DLD1 (cell line): ENCODE results near the gene NEBL.

ENCODE experiments used
- in situ Hi-C: cut with HindIII; loops from 2 replicates; pipeline ENCODE4 v1.10.0; 2017; ENCODE audit warnings: low sequenced_read_pairs

Gene NEBL

GRCh38 chr10:20871970-20872369, 25.1 kb downstream of the NEBL start:
- in situ Hi-C loops: no loop called here

- in situ Hi-C loops: no loop called here
Measured at GRCh38 chr10:20870834-20871233, 26.3 kb downstream of the NEBL start.

GRCh38 chr10:20863008-20863407, 34.1 kb downstream of the NEBL start:
- in situ Hi-C loops: no loop called here

GRCh38 chr10:20858292-20859124, 38.6 kb downstream of the NEBL start:
- in situ Hi-C loops: no loop called here

GRCh38 chr10:20856484-20856883, 40.6 kb downstream of the NEBL start:
- in situ Hi-C loops: no loop called here

GRCh38 chr10:20855398-20856038, 41.6 kb downstream of the NEBL start:
- in situ Hi-C loops: no loop called here

- in situ Hi-C loops: no loop called here
Measured at GRCh38 chr10:20853276-20853675, 43.8 kb downstream of the NEBL start.

GRCh38 chr10:20852303-20852702, 44.8 kb downstream of the NEBL start:
- in situ Hi-C loops: no loop called here

GRCh38 chr10:20847512-20847911, 49.6 kb downstream of the NEBL start:
- in situ Hi-C loops: no loop called here

- in situ Hi-C loops: no loop called here
Measured at GRCh38 chr10:20846263-20846662, 50.8 kb downstream of the NEBL start.

- in situ Hi-C loops: no loop called here
Measured at GRCh38 chr10:20841419-20841818, 55.7 kb downstream of the NEBL start.

- in situ Hi-C loops: no loop called here
Measured at GRCh38 chr10:20839910-20840309, 57.2 kb downstream of the NEBL start.

- in situ Hi-C loops: no loop called here
Measured at GRCh38 chr10:20839141-20839540, 58.0 kb downstream of the NEBL start.

GRCh38 chr10:20836401-20836800, 60.7 kb downstream of the NEBL start:
- in situ Hi-C loops: no loop called here

- in situ Hi-C loops: no loop called here
Measured at GRCh38 chr10:20835335-20835734, 61.8 kb downstream of the NEBL start.

- in situ Hi-C loops: no loop called here
Measured at GRCh38 chr10:20834825-20835224, 62.3 kb downstream of the NEBL start.

GRCh38 chr10:20822825-20823224, 74.3 kb downstream of the NEBL start:
- in situ Hi-C loops: no loop called here

GRCh38 chr10:20817646-20818045, 79.5 kb downstream of the NEBL start:
- in situ Hi-C loops: no loop called here

GRCh38 chr10:20817116-20817515, 80.0 kb downstream of the NEBL start:
- in situ Hi-C loops: no loop called here

- in situ Hi-C loops: no loop called here
Measured at GRCh38 chr10:20814116-20814515, 83.0 kb downstream of the NEBL start.

GRCh38 chr10:20811131-20811530, 86.0 kb downstream of the NEBL start:
- in situ Hi-C loops: no loop called here

- in situ Hi-C loops: no loop called here
Measured at GRCh38 chr10:20809631-20810030, 87.5 kb downstream of the NEBL start.
